ENCODE results near the gene MOB3A.

The MOB3A gene

DNA sequence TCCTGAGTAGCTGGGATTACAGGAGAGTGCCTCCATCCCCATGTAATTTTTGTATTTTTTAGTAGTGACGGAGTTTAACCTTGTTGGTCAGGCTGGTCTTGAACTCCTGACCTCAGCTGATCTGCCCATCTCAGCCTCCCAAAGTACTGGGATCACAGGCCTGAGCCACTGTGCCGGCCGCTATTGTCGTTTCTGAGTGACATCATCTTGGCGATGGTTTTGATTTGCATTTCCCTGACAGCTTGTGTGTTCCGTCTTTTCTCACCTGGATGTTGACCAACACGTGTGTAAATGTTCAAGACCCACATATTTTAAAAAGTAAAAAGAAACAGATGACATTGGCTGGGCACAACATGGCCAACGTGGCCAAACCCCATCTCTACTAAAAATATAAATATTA, 32.3 kb downstream of the MOB3A start:
- ChIA-PET CTCF (interaction anchor here (0.6 to 1.1 kb wide), 2 partner anchors 12 to 105 kb away, joined by 3 to 4 read pairs; no protein-coding TSS in a partner anchor), POLR2A (interaction anchor here (0.8 to 2.8 kb wide), 2 partner anchors 12 to 26 kb away, joined by 3 to 10 read pairs; no protein-coding TSS in a partner anchor)
- TF ChIP-seq ZFP69B (tag by site-specific recombination; IDR thresholded peaks at IDR 0.05) (no peak), SETDB1 (IDR thresholded peaks at IDR 0.05; ENCODE audit: insufficient read length, low read length) (no peak)
- Histone ChIP-seq H3K9me3 (ENCODE audit: control insufficient read depth, insufficient read depth, low read depth, low read length) (no peaks in the 10 kb centered on the region), H3K4me1 (ENCODE audit: control insufficient read depth, insufficient read depth, low read length) (peaks cover 16% of the 10 kb centered on the region), H3K36me3 (ENCODE audit: control insufficient read depth in 2 of 2, insufficient read depth in 1 of 2, low read length in 2 of 2) (no peaks in the 10 kb centered on the region), H3K4me3 (ENCODE audit: low read depth, low read length) (no peak overlapping the region), H3K27ac (ENCODE audit: extremely low read depth, low read depth, low read length) (no peak overlapping the region)

- peak overlapping the region; percentile 92 for H3K27ac ChIP-seq (ENCODE audit: extremely low read depth, low read depth, low read length)
Measured at GRCh38 chr19:2062770-2063169, 33.4 kb downstream of the MOB3A start.

DNA sequence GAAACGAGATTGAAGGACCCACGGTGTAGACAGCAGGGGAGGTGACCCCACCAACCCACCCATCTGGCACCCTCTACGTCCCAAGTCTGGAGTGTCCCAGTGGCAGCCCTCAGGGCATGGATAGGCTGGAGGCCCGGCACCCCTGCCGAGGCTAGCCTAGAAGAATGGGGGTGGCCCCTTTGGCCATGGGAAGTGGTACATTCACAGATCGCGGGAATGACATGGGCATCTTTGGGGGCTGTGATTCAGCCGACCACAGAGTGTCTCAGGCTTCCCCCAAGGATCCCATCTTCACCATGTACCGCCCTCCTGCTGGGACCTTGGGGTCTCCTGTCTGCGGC, 33.8 kb downstream of the MOB3A start:
- Histone ChIP-seq H3K4me1 (ENCODE audit: control insufficient read depth, insufficient read depth, low read length) (peaks cover 16% of the 10 kb centered on the region), H3K27ac (ENCODE audit: extremely low read depth, low read depth, low read length) (peak overlapping the region; percentile 92), H3K36me3 (ENCODE audit: control insufficient read depth in 2 of 2, insufficient read depth in 1 of 2, low read length in 2 of 2) (no peaks in the 10 kb centered on the region), H3K4me3 (ENCODE audit: low read depth, low read length) (no peak overlapping the region), H3K9me3 (ENCODE audit: control insufficient read depth, insufficient read depth, low read depth, low read length) (no peaks in the 10 kb centered on the region)
- TF ChIP-seq PRDM10 (tag by site-specific recombination; IDR thresholded peaks at IDR 0.05) (peak; percentile 73), MYNN (tag by site-specific recombination; IDR thresholded peaks at IDR 0.05; ENCODE audit: borderline replicate concordance) (no peak)
- ChIA-PET CTCF (interaction anchor here (0.7 kb wide), 1 partner anchor 8 kb away, joined by 3 read pairs; no protein-coding TSS in a partner anchor), POLR2A (interaction anchor here (0.6 to 2.8 kb wide), 2 partner anchors 11 to 37 kb away, joined by 3 to 10 read pairs; no protein-coding TSS in a partner anchor)

More at GRCh38 chr19:2062770-2063169, 33.4 kb downstream of the MOB3A start:
- H3K4me1 ChIP-seq (ENCODE audit: control insufficient read depth, insufficient read depth, low read length) = peaks cover 16% of the 10 kb centered on the region
- ChIA-PET POLR2A (interaction anchor here (2.8 kb wide), 1 partner anchor 11 kb away, joined by 10 read pairs; no protein-coding TSS in a partner anchor), CTCF (interaction anchor here (0.6 kb wide), 1 partner anchor 8 kb away, joined by 4 read pairs; no protein-coding TSS in a partner anchor)
- TF ChIP-seq ZNF366 (tag by site-specific recombination; conservative IDR thresholded peaks at IDR 0.05) (no peak), ZNF473 (tag by site-specific recombination; IDR thresholded peaks at IDR 0.05) (no peak), ZNF426 (tag by site-specific recombination; IDR thresholded peaks at IDR 0.05) (no peak), GFI1B (tag by site-specific recombination; IDR thresholded peaks at IDR 0.05) (no peak), ZNF747 (tag by site-specific recombination; IDR thresholded peaks at IDR 0.05) (no peak), SCRT1 (tag by site-specific recombination; IDR thresholded peaks at IDR 0.05; ENCODE audit: borderline replicate concordance) (no peak), ZNF433 (tag by site-specific recombination; IDR thresholded peaks at IDR 0.05; ENCODE audit: low read depth) (no peak), ZFP3 (tag by site-specific recombination; IDR thresholded peaks at IDR 0.05; ENCODE audit: low read depth) (no peak), ZNF169 (tag by site-specific recombination; IDR thresholded peaks at IDR 0.05) (no peak), MYNN (tag by site-specific recombination; IDR thresholded peaks at IDR 0.05; ENCODE audit: borderline replicate concordance) (no peak), YY1 (tag by site-specific recombination; IDR thresholded peaks at IDR 0.05) (no peak), ZNF677 (tag by site-specific recombination; IDR thresholded peaks at IDR 0.05) (no peak), SALL2 (tag by site-specific recombination; IDR thresholded peaks at IDR 0.05; ENCODE audit: borderline replicate concordance) (no peak), GLI2 (tag by site-specific recombination; IDR thresholded peaks at IDR 0.05; ENCODE audit: borderline replicate concordance, low read depth) (no peak), ZBTB8A (tag by site-specific recombination; IDR thresholded peaks at IDR 0.05) (no peak), ZFP69B (tag by site-specific recombination; IDR thresholded peaks at IDR 0.05) (no peak)
- no peaks in the 10 kb centered on the region for H3K36me3 ChIP-seq (ENCODE audit: control insufficient read depth in 2 of 2, insufficient read depth in 1 of 2, low read length in 2 of 2)
- H3K4me3 ChIP-seq (ENCODE audit: low read depth, low read length) = no peak overlapping the region
- H3K9me3 ChIP-seq (ENCODE audit: control insufficient read depth, insufficient read depth, low read depth, low read length) = no peaks in the 10 kb centered on the region

Data from HEK293 (cell line).